CD4-positive, alpha-beta T cell treated with Interleukin-17A for 1 hour (primary cell): ENCODE results near the gene CHD5.
"Not testable (repeated sequence)": the region's sequence is repeated elsewhere in the genome, so short reads cannot be mapped to it uniquely, and the experiment has no call there.

Experiments used
- DNase-seq: peaks from one replicate; pipeline ENCODE4 v3.0.0-alpha.2; 2020

The CHD5 gene

GRCh38 chr1:6080469-6080868 lies 99.7 kb downstream of the CHD5 start:
- DNase-seq, result no peak

- DNase-seq, result no peak
Observed at GRCh38 chr1:6077919-6078318, 102.2 kb downstream of the CHD5 start.

GRCh38 chr1:6077506-6077905 lies 102.6 kb downstream of the CHD5 start:
- no peak for DNase-seq

- DNase-seq, result not testable (repeated sequence)
Observed at GRCh38 chr1:6077061-6077460, 103.1 kb downstream of the CHD5 start.

GRCh38 chr1:6075748-6076147 lies 104.4 kb downstream of the CHD5 start:
- no peak for DNase-seq

- DNase-seq, result no peak
Observed at GRCh38 chr1:6074192-6074901, 105.8 kb downstream of the CHD5 start.

GRCh38 chr1:6073480-6074053 lies 106.6 kb downstream of the CHD5 start:
- no peak for DNase-seq

- no peak for DNase-seq
Observed at GRCh38 chr1:6072774-6073479, 107.2 kb downstream of the CHD5 start.

GRCh38 chr1:6071219-6071618 lies 108.9 kb downstream of the CHD5 start:
- no peak for DNase-seq

GRCh38 chr1:6070450-6070974 lies 109.6 kb downstream of the CHD5 start:
- no peak for DNase-seq

- no peak for DNase-seq
Observed at GRCh38 chr1:6069573-6069972, 110.5 kb downstream of the CHD5 start.

- DNase-seq, result no peak
Observed at GRCh38 chr1:6068932-6069331, 111.2 kb downstream of the CHD5 start.

- no peak for DNase-seq
Observed at GRCh38 chr1:6068073-6068472, 112.0 kb downstream of the CHD5 start.

GRCh38 chr1:6066680-6067079 lies 113.4 kb downstream of the CHD5 start:
- no peak for DNase-seq

- DNase-seq, result no peak
Observed at GRCh38 chr1:6065093-6065858, 114.8 kb downstream of the CHD5 start.

GRCh38 chr1:6063532-6064053 lies 116.5 kb downstream of the CHD5 start:
- DNase-seq, result not testable (repeated sequence)

GRCh38 chr1:6062670-6063069 lies 117.5 kb downstream of the CHD5 start:
- DNase-seq, result no peak

- DNase-seq, result no peak
Observed at GRCh38 chr1:6059866-6060265, 120.3 kb downstream of the CHD5 start.

GRCh38 chr1:6057170-6057845 lies 122.8 kb downstream of the CHD5 start:
- DNase-seq, result no peak

- no peak for DNase-seq
Observed at GRCh38 chr1:6056572-6056948, 123.6 kb downstream of the CHD5 start.

- DNase-seq, result no peak
Observed at GRCh38 chr1:6054596-6054995, 125.5 kb downstream of the CHD5 start.

GRCh38 chr1:6053206-6053546 lies 126.9 kb downstream of the CHD5 start:
- DNase-seq, result no peak
